GM21381 (cell line): Measurements from ENCODE around the gene MORN5.

Experiments
- ATAC-seq: cut with Tn5 transposase; IDR thresholded peaks from one replicate; pipeline ENCODE4 v1.9.1; 2021; ENCODE audit warnings: mild to moderate bottlenecking, moderate library complexity; ENCODE audit not compliant: unreplicated experiment

Gene MORN5

DNA sequence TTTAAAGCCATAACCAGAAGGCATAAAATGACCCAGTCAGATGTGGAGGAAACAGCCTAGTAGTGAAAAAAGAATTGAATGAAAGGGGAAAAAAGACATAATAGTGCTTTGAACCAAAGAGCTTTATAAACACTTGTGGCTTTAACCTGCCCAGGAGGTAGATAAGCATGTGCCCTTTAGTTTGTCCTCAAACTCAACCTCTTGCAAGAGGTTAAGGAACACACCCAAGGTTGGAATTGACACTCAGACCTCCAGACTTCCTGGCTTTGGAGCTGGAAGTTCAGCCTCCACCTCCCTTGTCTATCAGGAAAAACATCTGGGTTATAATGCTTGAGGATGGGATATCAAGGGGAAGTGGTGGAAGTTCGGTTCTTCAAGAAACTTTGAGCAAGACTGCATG lies 16.4 kb upstream of the MORN5 start:
- ATAC-seq = no peak

DNA sequence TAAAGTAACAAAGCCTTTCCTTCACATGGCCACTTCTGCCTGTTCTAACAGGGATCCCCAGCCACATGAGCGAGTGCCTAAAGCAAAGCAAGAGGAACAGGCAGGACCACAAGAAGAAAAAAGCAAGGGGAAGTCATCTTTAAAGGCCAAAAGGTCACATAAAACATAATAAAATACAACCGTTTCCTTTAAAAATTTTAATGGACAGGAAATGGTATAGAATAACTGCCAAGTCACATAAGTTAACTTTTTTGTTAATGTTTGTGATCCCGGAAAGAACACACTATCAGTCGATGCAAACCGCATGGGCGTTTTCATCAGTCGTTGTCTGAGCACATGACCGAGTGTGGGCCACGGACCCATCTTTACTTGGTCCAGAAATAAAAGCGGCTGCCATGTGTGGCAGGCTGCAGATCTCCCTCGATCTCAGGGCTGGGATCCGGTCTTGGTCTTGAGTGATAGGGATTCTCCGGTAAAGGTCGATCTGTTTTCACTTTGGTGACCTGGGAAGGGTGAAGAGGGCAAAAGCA lies 15.8 kb upstream of the MORN5 start:
- no peak for ATAC-seq

DNA sequence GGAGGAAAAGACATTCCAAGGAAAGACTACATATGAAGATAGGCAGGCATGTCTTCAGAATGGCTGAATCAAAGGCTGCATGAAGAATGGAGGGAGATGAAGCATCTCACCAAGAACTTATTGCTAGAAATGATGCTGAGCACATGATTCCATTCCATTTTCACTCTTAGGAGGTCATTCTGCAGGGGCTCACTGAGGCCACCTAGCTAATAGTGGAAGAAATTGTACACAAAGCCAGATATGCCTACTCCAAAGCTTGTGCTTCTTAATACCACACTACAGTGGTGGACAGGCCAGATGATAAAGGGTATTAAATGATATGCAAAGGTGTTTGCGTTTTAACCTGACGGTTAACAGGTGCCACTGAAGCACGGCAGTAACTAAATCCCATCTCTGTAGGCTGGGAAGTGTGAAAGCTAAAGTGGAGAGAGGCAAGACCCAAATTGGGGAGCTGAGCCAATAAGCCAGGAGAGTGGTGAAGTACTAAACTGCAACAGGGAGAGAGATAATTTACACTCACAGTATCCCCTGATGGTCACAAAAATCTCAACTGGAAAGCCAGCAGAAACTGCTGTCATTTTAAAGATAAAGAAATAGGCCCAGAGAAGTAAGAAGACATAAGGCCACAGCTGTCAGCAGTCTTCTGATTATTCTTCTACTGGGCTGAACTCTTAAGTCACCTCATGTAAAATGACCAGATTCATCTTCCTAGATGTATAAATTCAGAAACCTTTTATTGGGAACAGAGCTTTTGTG lies 14.7 kb upstream of the MORN5 start:
- ATAC-seq = no peak

DNA sequence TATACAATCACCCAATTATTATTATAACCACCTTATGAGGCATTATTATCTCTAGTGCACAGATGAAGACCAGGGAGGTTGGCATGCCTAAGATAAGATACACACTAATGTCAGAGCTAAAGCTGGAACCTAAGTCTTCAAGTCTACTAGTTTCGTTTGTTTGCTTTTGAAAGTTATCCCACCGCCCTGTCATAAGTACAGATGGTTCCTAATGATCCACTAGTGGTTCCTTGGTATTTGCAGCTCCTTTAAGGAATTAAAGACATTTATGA lies 14.2 kb upstream of the MORN5 start:
- no peak for ATAC-seq

DNA sequence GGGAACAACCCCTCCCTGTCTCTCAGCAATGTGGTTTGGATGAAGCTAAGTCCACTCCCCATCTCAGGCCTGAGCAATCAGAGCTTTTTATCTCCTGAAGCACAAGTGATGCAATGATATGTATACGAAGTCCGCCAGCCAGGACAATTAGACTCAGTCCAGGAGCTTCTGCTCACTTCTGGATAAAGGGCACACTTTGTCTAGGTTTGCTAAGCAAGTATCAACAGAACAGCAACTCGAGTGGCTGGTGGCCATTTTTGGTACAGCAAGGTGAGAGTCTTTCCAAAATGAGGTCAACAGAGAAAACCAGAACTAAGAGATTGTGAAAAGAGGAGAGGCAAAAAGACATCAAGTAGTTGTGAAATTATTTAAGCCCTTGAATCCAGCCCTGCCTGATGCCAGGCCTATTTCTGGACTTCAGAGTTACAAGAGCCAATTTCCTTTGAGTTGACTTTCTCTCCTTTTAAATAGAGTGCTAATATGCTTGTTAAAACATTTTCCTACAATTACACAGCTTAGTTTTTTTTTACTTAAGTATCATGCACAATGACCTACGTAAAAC lies 8.4 kb upstream of the MORN5 start:
- ATAC-seq = no peak

DNA sequence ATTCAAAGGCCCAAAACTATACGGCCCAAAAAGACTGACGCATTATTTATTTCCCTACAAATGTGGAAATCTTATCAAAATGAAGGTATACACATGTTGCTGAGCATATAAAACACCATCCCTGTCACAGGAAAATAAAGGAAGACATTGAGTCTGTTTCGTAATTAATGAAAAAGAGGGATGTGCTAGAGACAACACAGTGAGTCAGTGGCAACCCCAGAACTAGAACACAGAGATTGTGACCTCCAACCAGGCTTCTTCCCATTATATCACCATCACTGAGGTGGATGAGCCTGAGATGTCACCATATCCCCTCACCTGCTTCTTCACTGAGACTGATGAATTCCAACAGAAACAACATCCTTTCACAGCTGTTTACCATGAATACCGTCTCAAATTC lies 3.9 kb upstream of the MORN5 start:
- ATAC-seq = no peak

DNA sequence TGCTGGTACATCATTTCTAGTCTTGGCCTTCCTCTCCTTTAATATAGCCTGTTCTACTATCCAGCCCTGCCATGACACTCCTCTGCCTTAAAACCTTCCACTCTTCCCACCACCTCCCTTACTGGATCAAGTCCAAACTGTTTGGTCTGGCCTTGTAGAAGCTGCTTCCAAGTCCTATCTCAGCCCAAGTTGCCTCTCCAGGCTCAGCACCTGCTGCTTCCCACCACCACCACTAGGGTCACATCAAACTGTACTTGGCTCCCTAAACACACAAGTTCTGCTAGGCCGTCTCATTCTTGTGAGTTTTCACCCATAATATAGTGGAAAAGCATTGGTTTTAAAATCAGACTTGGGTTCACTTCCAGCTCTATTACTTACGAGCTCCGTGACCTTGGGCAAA lies 1.5 kb upstream of the MORN5 start:
- ATAC-seq = peak; percentile 37

DNA sequence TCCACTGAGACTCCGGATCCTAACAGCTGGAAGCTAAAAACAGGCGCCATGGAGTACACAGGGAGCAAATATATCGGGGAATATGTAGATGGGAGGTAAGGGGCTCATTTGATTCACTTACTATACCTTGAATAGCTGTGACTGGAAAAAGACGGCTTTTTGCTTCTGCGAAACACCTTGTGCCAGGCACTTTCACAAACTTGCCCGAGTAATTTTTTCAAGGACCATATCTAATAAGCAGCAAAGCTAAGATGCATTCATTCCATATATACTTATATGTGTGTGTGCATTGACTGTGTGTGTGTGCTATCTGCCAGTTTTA lies 178 bp downstream of the MORN5 start:
- ATAC-seq = no peak

DNA sequence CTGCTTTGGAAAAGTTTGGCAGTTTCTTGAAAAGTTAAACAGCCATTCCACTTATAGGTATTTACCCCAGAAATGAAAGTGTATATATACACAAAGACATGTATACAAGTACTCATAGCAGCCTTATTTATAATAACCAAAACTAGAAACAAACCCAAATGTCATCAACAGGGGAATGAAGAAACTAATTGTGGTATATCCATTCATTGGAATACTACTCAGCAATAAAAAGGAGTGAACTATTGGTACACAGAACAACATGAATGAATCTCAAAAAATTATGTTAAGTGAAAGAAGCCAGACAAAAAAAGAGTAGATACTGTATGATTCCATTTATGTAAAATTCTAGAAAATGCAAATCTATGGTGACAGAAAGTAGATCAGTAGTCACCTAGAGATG lies 2.7 kb downstream of the MORN5 start:
- ATAC-seq = no peak

DNA sequence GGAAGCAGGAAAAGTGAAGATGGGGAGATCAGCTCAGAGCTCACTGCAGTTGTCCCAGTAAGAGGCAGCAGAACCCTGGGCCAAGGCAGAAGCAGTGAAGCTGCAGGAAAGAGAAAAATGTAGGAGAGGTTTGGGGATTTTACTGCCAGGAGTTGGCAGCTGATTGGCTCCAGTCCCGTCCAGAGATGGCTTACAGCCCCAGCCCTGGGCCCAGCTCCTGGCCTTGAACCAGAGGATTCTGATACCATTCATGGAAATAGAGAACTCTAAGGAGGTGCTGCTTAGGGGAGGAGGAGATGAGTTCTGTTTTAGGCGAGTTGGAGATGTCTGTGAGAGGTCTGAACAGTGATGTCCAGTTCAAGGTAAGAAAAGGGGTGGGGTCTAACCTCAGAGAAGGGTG lies 4.6 kb downstream of the MORN5 start:
- no peak for ATAC-seq

DNA sequence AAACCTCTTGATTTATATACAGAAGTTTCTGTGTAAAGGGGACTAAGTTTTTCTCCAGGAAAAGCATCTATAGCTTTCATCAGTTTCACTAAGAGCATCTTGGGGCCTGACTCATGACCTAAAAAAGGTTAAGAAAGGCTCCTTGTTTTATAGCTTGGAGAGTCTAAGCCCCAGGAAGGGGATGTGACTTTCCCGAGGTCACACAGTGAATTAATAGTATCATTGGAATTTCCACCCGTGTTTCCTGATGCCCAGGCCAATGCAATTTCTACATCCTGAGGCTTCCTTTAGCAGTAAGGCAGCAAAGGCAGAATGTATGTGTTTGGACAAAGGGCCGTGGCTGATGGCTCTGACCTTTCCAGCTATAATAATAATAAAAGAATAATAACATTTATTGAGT lies 8.6 kb downstream of the MORN5 start:
- ATAC-seq = no peak

DNA sequence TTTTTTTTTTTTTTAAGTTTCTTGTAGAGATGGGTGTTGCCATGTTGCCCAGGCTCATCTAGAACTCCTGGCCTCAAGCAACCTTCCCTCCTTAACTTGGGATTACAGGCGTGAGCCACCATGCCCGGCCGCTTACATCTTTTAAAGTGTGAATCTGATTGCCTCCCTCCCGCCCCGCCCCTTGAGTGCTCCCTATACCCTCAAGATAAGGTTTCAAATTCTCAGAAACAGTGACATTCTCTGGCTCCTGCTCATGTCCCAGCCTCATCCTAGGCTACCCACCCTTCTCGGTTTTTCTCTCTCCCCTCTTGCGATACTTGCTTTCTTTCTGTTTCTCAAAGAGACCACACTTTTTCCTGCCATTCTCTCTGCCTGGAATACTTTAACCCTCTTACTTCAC lies 12.4 kb downstream of the MORN5 start:
- no peak for ATAC-seq

DNA sequence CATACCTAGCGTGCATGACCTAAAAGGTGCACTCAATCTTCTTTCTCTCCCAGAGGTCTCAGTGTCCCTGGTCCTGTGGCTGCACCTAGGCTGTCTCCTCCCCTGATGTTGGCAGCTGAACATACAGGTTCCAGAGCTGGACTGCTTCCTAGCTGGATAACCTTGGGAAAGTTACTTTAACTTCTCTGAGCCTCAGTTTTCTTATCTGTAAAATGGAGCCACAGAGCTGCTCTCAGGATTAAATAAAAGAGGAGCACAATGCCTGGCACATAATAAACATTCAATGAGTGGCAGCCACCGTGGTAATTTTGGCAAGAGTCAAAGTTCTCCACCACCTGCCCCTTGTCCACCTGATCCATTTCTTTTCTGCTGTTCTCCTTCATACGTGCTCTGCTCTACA lies 14.0 kb downstream of the MORN5 start:
- no peak for ATAC-seq

DNA sequence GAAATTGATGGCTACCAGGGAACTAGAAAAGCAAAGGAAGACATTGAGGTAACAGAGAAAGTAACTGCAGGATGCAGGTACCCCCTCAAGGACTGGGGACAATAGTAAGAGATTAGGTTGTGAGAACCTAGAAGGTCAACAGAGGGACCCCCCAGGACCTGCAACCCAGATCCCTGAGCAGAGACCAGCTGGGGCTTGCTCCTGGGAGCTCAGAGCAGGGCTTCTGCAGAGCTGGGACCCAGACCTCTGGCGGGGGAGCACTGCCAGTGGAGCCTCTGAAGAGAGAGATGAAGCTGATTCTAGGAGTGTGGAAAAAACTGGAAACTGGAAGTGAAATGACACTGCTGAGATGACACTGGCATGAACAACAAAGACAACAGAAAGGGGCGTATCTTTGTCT lies 17.2 kb downstream of the MORN5 start:
- no peak for ATAC-seq

DNA sequence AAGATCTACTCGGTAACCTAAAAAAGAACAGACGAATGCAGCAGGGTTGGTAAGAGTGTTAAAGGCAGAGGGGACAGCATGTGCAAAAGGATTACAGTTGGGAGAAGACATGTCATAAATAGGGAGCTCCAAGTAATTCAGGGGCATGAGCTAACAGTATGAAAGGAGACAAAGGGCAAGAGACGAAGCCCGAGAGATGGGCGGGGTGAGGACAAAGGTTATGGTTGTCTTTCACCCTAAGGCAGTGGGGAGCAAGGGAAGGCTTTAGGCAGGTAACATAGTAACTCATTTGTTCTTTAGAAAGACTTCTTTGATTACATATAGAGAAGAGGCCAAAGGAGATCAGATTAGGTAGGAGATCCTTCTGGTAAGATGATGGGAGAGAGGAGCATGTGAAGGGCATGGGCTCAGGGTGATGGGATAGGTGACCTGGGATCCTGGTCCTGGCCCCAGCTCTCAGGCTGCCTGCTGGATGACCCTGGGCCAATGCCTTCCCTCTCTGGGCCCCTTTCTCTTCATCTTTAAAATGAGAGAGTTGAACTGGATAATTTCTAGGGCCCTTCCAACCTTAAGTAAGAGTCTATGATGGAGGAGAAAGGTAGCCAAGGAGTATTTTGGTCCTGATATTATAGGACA lies 19.5 kb downstream of the MORN5 start:
- no peak for ATAC-seq

DNA sequence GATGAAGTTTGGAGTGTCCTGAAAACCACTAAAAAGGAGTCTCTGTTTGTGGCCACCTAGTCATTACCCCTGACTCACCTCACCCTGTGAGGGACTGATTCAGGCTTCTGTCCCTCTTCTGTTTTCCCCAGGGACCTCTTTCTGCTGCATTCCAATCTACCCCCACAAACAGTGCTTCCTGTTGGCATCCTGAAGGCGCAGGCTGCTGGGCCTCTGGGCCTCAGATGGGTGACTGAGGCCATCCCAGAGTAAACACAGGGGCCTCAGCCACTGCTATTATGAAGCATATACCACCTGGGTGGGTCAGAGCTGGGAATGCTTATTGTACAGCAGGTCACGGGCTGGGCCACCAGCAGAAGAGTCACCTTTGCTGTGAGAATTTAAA lies 20.0 kb downstream of the MORN5 start:
- no peak for ATAC-seq

DNA sequence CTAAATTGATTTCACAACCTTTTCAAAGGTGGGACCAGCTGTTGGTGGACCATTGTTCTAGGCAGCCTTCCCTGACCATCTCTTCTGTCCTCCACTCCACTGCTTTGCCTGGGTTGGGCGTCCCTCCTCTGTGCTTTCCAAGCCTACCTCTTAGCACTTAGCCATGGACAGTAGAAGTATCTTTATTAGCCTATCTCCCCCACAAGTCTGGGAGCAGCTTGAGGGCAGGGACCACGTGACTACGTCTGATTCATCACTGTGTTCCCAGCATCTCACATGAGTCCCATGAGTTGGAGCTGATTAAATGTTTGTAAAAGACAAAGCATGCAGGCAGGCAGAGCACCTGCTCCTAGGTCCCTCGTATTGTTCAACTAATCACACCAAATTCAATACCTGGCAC lies 20.9 kb downstream of the MORN5 start:
- ATAC-seq = no peak

DNA sequence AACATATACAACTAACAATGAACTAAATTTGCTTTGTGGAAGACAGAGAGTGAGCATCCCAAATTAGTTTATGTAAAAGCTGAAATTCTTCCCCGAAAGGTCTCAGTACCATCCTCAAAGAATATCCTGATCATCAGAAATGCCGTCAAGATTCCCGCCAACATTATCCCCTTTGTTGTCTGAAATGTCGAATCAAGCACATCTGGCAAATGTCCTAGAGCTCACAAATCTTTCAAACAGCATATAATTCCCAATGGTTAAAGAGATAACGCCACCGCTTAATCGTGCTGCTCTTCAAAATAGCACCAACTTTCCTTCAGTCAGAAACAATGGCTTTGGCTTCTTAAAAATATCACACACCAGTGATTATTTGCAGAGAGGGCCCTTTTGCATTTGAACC lies 23.8 kb downstream of the MORN5 start:
- no peak for ATAC-seq

DNA sequence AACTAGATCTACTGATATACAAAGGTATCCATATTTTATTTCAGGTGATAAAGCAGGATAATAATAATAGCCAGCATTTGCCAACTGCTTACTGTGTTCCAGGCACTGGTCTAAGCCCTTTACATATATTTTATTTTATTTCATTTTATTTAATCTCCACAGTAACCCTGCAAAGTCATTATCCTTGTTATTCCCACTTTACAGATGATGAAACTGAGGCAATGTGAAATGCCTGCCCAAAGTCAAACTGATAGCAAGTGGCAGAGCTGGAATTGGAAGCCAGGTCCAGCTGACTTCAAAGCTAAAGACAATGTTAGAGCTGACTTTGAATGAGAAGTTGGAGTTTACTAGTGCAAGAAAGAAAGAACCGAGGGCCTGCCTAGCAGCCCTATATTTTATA lies 24.8 kb downstream of the MORN5 start:
- ATAC-seq = no peak

DNA sequence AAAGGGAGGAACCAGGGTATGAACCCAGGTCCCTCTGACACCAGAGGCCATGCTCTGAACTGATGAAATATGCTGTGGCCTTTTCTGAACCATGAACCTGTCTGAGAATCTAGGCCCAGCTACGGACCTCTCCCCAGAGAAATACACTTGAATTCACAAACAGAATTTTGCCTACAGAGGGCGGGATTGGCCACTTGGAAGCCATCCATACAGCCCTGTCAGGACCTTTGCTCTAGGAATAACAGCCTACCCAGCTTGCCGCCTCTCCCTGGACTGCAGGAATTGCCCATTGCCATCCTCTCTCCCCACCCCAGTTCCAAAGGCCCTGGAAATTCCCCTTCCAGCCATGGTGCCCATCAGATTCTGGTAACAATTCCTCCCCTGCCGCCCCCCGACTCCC lies 26.6 kb downstream of the MORN5 start:
- no peak for ATAC-seq

DNA sequence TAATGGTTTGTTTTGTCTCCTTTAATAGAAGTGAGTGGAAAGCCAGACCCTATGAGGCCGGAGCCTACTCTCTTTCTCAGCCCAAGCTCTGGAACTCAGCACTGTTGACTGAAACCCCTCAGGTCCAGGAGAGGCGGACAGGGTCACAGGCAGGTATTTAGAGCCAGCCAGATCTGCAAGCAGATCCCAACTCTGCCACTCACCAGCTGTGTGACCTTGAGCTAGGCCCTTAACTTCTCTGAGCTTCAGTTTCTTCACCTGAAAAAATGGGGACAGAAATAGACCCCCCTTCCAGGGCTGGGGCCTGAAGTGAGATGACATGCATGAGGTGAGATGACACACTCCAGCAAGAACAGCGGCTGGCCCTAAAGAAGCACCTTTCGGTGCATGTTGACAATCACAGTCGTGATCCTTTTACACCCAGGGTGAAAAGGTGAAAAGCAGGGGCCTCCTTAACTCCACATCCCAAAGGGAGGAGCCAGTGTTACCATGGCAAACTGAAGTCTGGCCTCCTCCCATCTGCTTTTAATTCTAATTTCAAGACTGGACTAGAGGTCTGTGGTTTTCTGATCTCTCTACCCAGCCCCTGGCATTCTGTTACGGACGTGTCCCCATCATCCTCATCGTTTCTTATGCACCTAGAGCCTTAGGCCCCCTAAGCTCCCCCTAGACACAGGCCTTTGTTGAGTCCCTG lies 27.2 kb downstream of the MORN5 start:
- no peak for ATAC-seq

DNA sequence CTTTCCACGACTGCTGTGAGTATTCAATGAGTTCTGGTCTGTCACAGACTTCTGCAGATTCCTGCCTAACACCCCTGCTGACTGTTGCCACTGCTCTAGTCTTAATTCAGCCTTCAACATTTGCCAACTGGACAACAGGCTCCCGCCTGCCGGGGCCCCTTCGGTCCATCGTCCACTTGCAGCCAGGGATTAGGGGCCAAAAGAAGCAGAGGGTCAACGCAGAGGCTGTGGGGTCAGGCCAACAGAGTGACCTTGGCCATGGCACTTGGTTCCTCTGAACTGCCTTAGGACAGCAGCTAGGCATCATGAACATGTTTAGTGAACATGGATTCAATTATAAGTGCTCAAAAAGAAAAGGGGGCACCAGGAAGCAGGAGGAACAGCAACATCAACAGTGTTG lies 28.7 kb downstream of the MORN5 start:
- no peak for ATAC-seq
